ENCODE data around the gene ANKS1A. TPM values are rescaled to one million over a fixed set of nuclear protein-coding genes. Genes with fewer than 3 reads are reported as not detected.

Gene ANKS1A
- polyA plus RNA-seq, 3 donors = 1.7 to 8.0 (median 3.1) TPM

GRCh38 chr6:35078226-35078850 is 189.3 kb downstream of the ANKS1A start:
- H3K4me3 ChIP-seq (replicated peaks in 1 of 3; ENCODE audit: low read depth in 2 of 3, low read length in 3 of 3) = no peak overlapping the region
- H3K4me1 Mint-ChIP-seq = peaks cover 23% of the 10 kb centered on the region
- H3K27me3 Mint-ChIP-seq (ENCODE audit: low read depth in 3 of 3) = peaks cover 0 to 2% (median 0%) of the 10 kb centered on the region in 3 donors
- no peak overlapping the region for H3K27ac Mint-ChIP-seq
- no peak overlapping the region for H3K4me3 Mint-ChIP-seq
- peaks cover 60 to 100% of the 10 kb centered on the region in 2 donors for H3K36me3 ChIP-seq (replicated peaks in 1 of 2; ENCODE audit: control insufficient read depth in 1 of 2, insufficient read depth in 2 of 2, low read length in 2 of 2)
- H3K79me2 ChIP-seq (ENCODE audit: insufficient read depth, low read length) = no peaks in the 10 kb centered on the region
- H3K9ac ChIP-seq (ENCODE audit: insufficient read depth, low read length, poor library complexity, severe bottlenecking) = no peak overlapping the region
- intact Hi-C loops (cut with micrococcal nuclease) = no loop called here
- peaks cover 18 to 21% of the 10 kb centered on the region in 2 donors for H3K4me1 ChIP-seq (ENCODE audit: control insufficient read depth in 1 of 2, insufficient read depth in 2 of 2, low read length in 2 of 2)
- no peak overlapping the region for H2AFZ ChIP-seq (ENCODE audit: insufficient read depth, low read depth, low read length, poor library complexity, severe bottlenecking)
- H3K9me3 Mint-ChIP-seq = no peaks in the 10 kb centered on the region
- no peak for TF ChIP-seq CTCF (IDR thresholded peaks at IDR 0.05)
- 94% methylated on average over 8 of the region's 20 CpGs for WGBS (ENCODE audit: insufficient coverage)
- no peaks in the 10 kb centered on the region for H3K27me3 ChIP-seq (ENCODE audit: control insufficient read depth in 2 of 2, insufficient read depth in 2 of 2, low read length in 2 of 2)
- H3K9me3 ChIP-seq (replicated peaks in 1 of 2; ENCODE audit: control insufficient read depth in 1 of 2, insufficient read depth in 1 of 2, low read length in 2 of 2) = no peaks in the 10 kb centered on the region
- H4K20me1 ChIP-seq (ENCODE audit: insufficient read depth, low read length) = peaks cover 13% of the 10 kb centered on the region
- H3K27ac ChIP-seq (ENCODE audit: low read depth in 1 of 2, low read length in 2 of 2) = no peak overlapping the region
- H3K36me3 Mint-ChIP-seq = peaks cover 72 to 90% of the 10 kb centered on the region in 2 donors
- H3K4me2 ChIP-seq (replicated peaks; ENCODE audit: extremely low read depth, low read length, poor library complexity, severe bottlenecking) = no peak overlapping the region
- no peak for DNase-seq

GRCh38 chr6:35078896-35079295 is 189.8 kb downstream of the ANKS1A start:
- Histone ChIP-seq H3K9me3 (replicated peaks in 1 of 2; ENCODE audit: control insufficient read depth in 1 of 2, insufficient read depth in 1 of 2, low read length in 2 of 2) (no peaks in the 10 kb centered on the region), H2AFZ (ENCODE audit: insufficient read depth, low read depth, low read length, poor library complexity, severe bottlenecking) (no peak overlapping the region), H3K36me3 (replicated peaks in 1 of 2; ENCODE audit: control insufficient read depth in 1 of 2, insufficient read depth in 2 of 2, low read length in 2 of 2) (peaks cover 61 to 100% of the 10 kb centered on the region in 2 donors), H3K4me3 (replicated peaks in 1 of 3; ENCODE audit: low read depth in 2 of 3, low read length in 3 of 3) (no peak overlapping the region), H3K4me1 (ENCODE audit: control insufficient read depth in 1 of 2, insufficient read depth in 2 of 2, low read length in 2 of 2) (peaks cover 18 to 21% of the 10 kb centered on the region in 2 donors), H3K4me2 (replicated peaks; ENCODE audit: extremely low read depth, low read length, poor library complexity, severe bottlenecking) (no peak overlapping the region), H3K79me2 (ENCODE audit: insufficient read depth, low read length) (no peaks in the 10 kb centered on the region), H4K20me1 (ENCODE audit: insufficient read depth, low read length) (peaks cover 13% of the 10 kb centered on the region), H3K27me3 (ENCODE audit: control insufficient read depth in 2 of 2, insufficient read depth in 2 of 2, low read length in 2 of 2) (no peaks in the 10 kb centered on the region), H3K9ac (ENCODE audit: insufficient read depth, low read length, poor library complexity, severe bottlenecking) (no peak overlapping the region), H3K27ac (ENCODE audit: low read depth in 1 of 2, low read length in 2 of 2) (no peak overlapping the region)
- intact Hi-C loops (cut with micrococcal nuclease) = no loop called here
- peaks cover 72 to 91% of the 10 kb centered on the region in 2 donors for H3K36me3 Mint-ChIP-seq
- no peak for DNase-seq
- H3K27ac Mint-ChIP-seq = no peak overlapping the region
- peaks cover 23% of the 10 kb centered on the region for H3K4me1 Mint-ChIP-seq
- TF ChIP-seq CTCF (IDR thresholded peaks at IDR 0.05) = no peak
- H3K27me3 Mint-ChIP-seq (ENCODE audit: low read depth in 3 of 3) = peaks cover 0 to 4% (median 0%) of the 10 kb centered on the region in 3 donors
- no peak overlapping the region for H3K4me3 Mint-ChIP-seq
- no peaks in the 10 kb centered on the region for H3K9me3 Mint-ChIP-seq
- WGBS (ENCODE audit: insufficient coverage) = 98% methylated on average over 10 of the region's 11 CpGs

All from CD14-positive monocyte (primary cell).